ENCODE data around the gene PDE4D. TPM values are rescaled to one million over a fixed set of nuclear protein-coding genes. Genes with fewer than 3 reads are reported as not detected.

The PDE4D gene
- total RNA-seq, 1 experiment from 2014 or later: 2.1 TPM

DNA sequence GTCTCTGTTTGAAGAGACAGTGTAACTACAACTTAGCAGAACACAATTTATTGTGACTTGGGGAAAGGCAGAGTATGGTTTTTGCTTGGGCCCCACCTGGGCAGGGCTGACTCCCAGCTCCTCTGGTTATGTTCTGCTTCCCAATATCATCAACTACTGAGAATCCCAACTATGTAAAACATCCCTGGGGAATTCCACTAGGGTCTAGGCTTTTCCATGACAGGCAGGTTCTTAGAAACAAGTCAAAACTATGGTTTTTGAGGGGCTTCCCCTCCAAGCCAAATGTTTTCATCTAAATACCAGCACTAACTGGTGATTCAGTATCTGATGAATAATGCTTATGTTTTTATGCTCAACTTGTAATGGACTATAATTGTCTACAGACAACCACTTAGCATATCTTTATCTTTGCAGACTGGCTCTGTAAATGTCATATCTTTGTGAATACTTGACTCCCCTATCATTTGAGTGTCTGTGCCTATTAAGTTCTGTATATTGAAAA is 409.5 kb downstream of the PDE4D start:
- no peak for DNase-seq
- Histone ChIP-seq H3K23me2 (ENCODE audit: insufficient read length, low read depth, low read length, poor library complexity, severe bottlenecking) (no peaks in the 10 kb centered on the region), H3K4ac (ENCODE audit: low read depth, low read length) (no peak overlapping the region), H3K4me2 (ENCODE audit: insufficient read depth, insufficient read length, low read length) (no peak overlapping the region), H3T11ph (ENCODE audit: low read length) (no peak overlapping the region), H4K91ac (ENCODE audit: insufficient read length, low read depth, low read length) (no peak overlapping the region), H3K27ac (ENCODE audit: insufficient read length, low read depth, low read length) (no peak overlapping the region), H4K8ac (replicated peaks; ENCODE audit: insufficient read length, low read depth, low read length) (no peak overlapping the region), H3K79me1 (ENCODE audit: insufficient read depth, low read depth, low read length, poor library complexity, severe bottlenecking) (no peaks in the 10 kb centered on the region), H3K23ac (ENCODE audit: insufficient read length, low read depth, low read length) (no peak overlapping the region), H3K79me2 (ENCODE audit: insufficient read depth, low read length) (no peaks in the 10 kb centered on the region), H3K56ac (ENCODE audit: insufficient read length, low read depth, low read length) (no peak overlapping the region), H2AFZ (ENCODE audit: low read length) (no peak overlapping the region), H3K9me3 (ENCODE audit: control insufficient read depth, low read depth, low read length) (no peaks in the 10 kb centered on the region), H2AK5ac (ENCODE audit: insufficient read length, low read length) (no peak overlapping the region), H2BK20ac (ENCODE audit: low read depth, low read length, poor library complexity, severe bottlenecking) (no peak overlapping the region), H3K14ac (ENCODE audit: insufficient read depth, low read length) (no peak overlapping the region), H3K27me3 (ENCODE audit: insufficient read depth, low read length) (no peaks in the 10 kb centered on the region), H3K18ac (ENCODE audit: insufficient read length, low read depth, low read length) (no peak overlapping the region), H3K4me1 (ENCODE audit: insufficient read depth, low read length) (peaks cover 3% of the 10 kb centered on the region; the same call in 1 of the 2 replicates), H2BK5ac (ENCODE audit: insufficient read length, low read length) (no peak overlapping the region), H2BK120ac (ENCODE audit: low read depth, low read length, poor library complexity, severe bottlenecking) (no peak overlapping the region), H2BK12ac (ENCODE audit: insufficient read length, low read depth, low read length) (no peak overlapping the region), H2BK15ac (ENCODE audit: low read depth, low read length) (0 out of 2 replicates have a peak overlapping the region, but pooled peaks have one; percentile 65), H3K9ac (ENCODE audit: extremely low read depth, insufficient read length, low read length) (no peak overlapping the region), H4K20me1 (ENCODE audit: control insufficient read depth, insufficient read depth, insufficient read length) (no peaks in the 10 kb centered on the region), H4K5ac (ENCODE audit: insufficient read length, low read depth, low read length) (no peak overlapping the region)
- H3K4me1 Mint-ChIP-seq: peaks cover 20 to 30% of the 10 kb centered on the region in 2 experiments
- H3K27me3 Mint-ChIP-seq (ENCODE audit: low read depth): no peaks in the 10 kb centered on the region
- H3K36me3 Mint-ChIP-seq (ENCODE audit: insufficient read depth in 1 of 3, low read depth in 3 of 3): no peaks in the 10 kb centered on the region; a peak in 1 of 7 replicates
- no peak overlapping the region for H3K4me3 Mint-ChIP-seq
- no peak overlapping the region for H3K27ac Mint-ChIP-seq
- TF ChIP-seq, protein P1, sequence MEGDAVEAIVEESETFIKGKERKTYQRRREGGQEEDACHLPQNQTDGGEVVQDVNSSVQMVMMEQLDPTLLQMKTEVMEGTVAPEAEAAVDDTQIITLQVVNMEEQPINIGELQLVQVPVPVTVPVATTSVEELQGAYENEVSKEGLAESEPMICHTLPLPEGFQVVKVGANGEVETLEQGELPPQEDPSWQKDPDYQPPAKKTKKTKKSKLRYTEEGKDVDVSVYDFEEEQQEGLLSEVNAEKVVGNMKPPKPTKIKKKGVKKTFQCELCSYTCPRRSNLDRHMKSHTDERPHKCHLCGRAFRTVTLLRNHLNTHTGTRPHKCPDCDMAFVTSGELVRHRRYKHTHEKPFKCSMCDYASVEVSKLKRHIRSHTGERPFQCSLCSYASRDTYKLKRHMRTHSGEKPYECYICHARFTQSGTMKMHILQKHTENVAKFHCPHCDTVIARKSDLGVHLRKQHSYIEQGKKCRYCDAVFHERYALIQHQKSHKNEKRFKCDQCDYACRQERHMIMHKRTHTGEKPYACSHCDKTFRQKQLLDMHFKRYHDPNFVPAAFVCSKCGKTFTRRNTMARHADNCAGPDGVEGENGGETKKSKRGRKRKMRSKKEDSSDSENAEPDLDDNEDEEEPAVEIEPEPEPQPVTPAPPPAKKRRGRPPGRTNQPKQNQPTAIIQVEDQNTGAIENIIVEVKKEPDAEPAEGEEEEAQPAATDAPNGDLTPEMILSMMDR (conservative IDR thresholded peaks at IDR 0.05): no peak
- H3K9me3 Mint-ChIP-seq: no peaks in the 10 kb centered on the region
